ENCODE measurements around the gene RBBP8. TPM values are rescaled to one million over a fixed set of nuclear protein-coding genes. Genes with fewer than 3 reads are reported as not detected.

The RBBP8 gene
- total RNA-seq, 1 donor from 2014 or later: 30.4 TPM

GRCh38 chr18:22985250-22985649 is 52.1 kb downstream of the RBBP8 start:
- H3K27ac ChIP-seq: no peak overlapping the region
- no peaks in the 10 kb centered on the region for H3K9me3 ChIP-seq
- intact Hi-C loops (cut with DNase I): no loop called here
- no peaks in the 10 kb centered on the region for H3K27me3 ChIP-seq
- no peak for ATAC-seq
- H3K4me1 ChIP-seq: no peaks in the 10 kb centered on the region
- no peak for DNase-seq
- H3K4me3 ChIP-seq: no peak overlapping the region
- TF ChIP-seq CTCF (IDR thresholded peaks at IDR 0.05): no peak
- peaks cover 34% of the 10 kb centered on the region for H3K36me3 ChIP-seq

- no peak overlapping the region for H3K27ac ChIP-seq
- intact Hi-C loops (cut with DNase I): no loop called here
- DNase-seq (no peak), ATAC-seq (no peak)
- H3K4me3 ChIP-seq: no peak overlapping the region
- H3K27me3 ChIP-seq: no peaks in the 10 kb centered on the region
- no peaks in the 10 kb centered on the region for H3K4me1 ChIP-seq
- no peaks in the 10 kb centered on the region for H3K9me3 ChIP-seq
- TF ChIP-seq CTCF (IDR thresholded peaks at IDR 0.05): no peak
- peaks cover 45% of the 10 kb centered on the region for H3K36me3 ChIP-seq
These were observed 54.5 kb downstream of the RBBP8 start for GRCh38 chr18:22987547-22988189.

- Histone ChIP-seq H3K27ac (no peak overlapping the region), H3K36me3 (peaks cover 47% of the 10 kb centered on the region), H3K4me3 (no peak overlapping the region), H3K4me1 (no peaks in the 10 kb centered on the region), H3K27me3 (no peaks in the 10 kb centered on the region), H3K9me3 (no peaks in the 10 kb centered on the region)
- no peak for ATAC-seq
- intact Hi-C loops (cut with DNase I): no loop called here
- DNase-seq: no peak
- no peak for TF ChIP-seq CTCF (IDR thresholded peaks at IDR 0.05)
These were observed 55.1 kb downstream of the RBBP8 start for GRCh38 chr18:22988208-22988607.

- Histone ChIP-seq H3K4me3 (no peak overlapping the region), H3K9me3 (no peaks in the 10 kb centered on the region), H3K27me3 (no peaks in the 10 kb centered on the region), H3K36me3 (peaks cover 30% of the 10 kb centered on the region), H3K4me1 (no peaks in the 10 kb centered on the region), H3K27ac (no peak overlapping the region)
- ATAC-seq (no peak), DNase-seq (no peak)
- no peak for TF ChIP-seq CTCF (IDR thresholded peaks at IDR 0.05)
- intact Hi-C loops (cut with DNase I): no loop called here
These were observed 65.2 kb downstream of the RBBP8 start for GRCh38 chr18:22998344-22998743.

- intact Hi-C loops (cut with DNase I): no loop called here
- H3K4me3 ChIP-seq: no peak overlapping the region
These were observed 66.1 kb downstream of the RBBP8 start for GRCh38 chr18:22999212-22999611.

More at GRCh38 chr18:22999212-22999611, 66.1 kb downstream of the RBBP8 start:
- DNase-seq (no peak), ATAC-seq (no peak)
- no peak for TF ChIP-seq CTCF (IDR thresholded peaks at IDR 0.05)
- peaks cover 31% of the 10 kb centered on the region for H3K36me3 ChIP-seq
- no peaks in the 10 kb centered on the region for H3K4me1 ChIP-seq
- H3K9me3 ChIP-seq: no peaks in the 10 kb centered on the region
- H3K27me3 ChIP-seq: no peaks in the 10 kb centered on the region
- H3K27ac ChIP-seq: no peak overlapping the region
